Lower lobe of right lung (tissue), 2 donors: Measurements from ENCODE around the gene QPCTL. TPM values are rescaled to one million over a fixed set of nuclear protein-coding genes. Genes with fewer than 3 reads are reported as not detected.

Source experiments
- ATAC-seq, 2 donors: fragments of 200-7000 bp; cut with Tn5 transposase; one replicate each; pipeline ENCODE4 v1.9.1; 2020 to 2022; ENCODE audit warnings: mild to moderate bottlenecking in 2 of 2, moderate library complexity in 2 of 2
- DNase-seq: peaks from one replicate; pipeline ENCODE4 v3.0.0-alpha.2; 2020
- H3K27ac ChIP-seq: fragments of 200-600 bp; one replicate; pipeline ENCODE4 v1.8.0; 2022
- H3K27me3 ChIP-seq: fragments of 200-600 bp; one replicate; pipeline ENCODE4 v1.8.0; 2022; ENCODE audit warnings: low read depth
- H3K36me3 ChIP-seq: fragments of 200-600 bp; one replicate; pipeline ENCODE4 v1.8.0; 2022; ENCODE audit warnings: mild to moderate bottlenecking
- H3K4me1 ChIP-seq: fragments of 200-600 bp; one replicate; pipeline ENCODE4 v1.8.0; 2022
- H3K4me3 ChIP-seq: fragments of 200-600 bp; one replicate; pipeline ENCODE4 v1.8.0; 2022; ENCODE audit warnings: mild to moderate bottlenecking
- H3K9me3 ChIP-seq: fragments of 200-600 bp; one replicate; pipeline ENCODE4 v1.8.0; 2022
- intact Hi-C: fragments of 100-400 bp; cut with DNase I; formaldehyde crosslinking; loops from one replicate; pipeline ENCODE4 v1.11.0; 2022
- total RNA-seq: library from RNA; stranded (reverse); fragmentation: NEBNext Ultra II Directional; extraction: Animal tissue kit (Norgen Biotek cat#: 25700); gene quantifications from one replicate; pipeline ENCODE4 v1.2.1, GENCODE V29; 2021
- TF ChIP-seq, protein P1 (sequence below): fragments of 200-600 bp; IDR thresholded peaks from one replicate; pipeline ENCODE4 v1.8.0; 2022; ENCODE audit warnings: antibody characterized with exemption, mild to moderate bottlenecking
- donor health status: DM: no; HTN: yes; CAD: no; lungs with severe emphysema.

The QPCTL gene
- total RNA-seq, 1 donor from 2014 or later, result 5.0 TPM

DNA sequence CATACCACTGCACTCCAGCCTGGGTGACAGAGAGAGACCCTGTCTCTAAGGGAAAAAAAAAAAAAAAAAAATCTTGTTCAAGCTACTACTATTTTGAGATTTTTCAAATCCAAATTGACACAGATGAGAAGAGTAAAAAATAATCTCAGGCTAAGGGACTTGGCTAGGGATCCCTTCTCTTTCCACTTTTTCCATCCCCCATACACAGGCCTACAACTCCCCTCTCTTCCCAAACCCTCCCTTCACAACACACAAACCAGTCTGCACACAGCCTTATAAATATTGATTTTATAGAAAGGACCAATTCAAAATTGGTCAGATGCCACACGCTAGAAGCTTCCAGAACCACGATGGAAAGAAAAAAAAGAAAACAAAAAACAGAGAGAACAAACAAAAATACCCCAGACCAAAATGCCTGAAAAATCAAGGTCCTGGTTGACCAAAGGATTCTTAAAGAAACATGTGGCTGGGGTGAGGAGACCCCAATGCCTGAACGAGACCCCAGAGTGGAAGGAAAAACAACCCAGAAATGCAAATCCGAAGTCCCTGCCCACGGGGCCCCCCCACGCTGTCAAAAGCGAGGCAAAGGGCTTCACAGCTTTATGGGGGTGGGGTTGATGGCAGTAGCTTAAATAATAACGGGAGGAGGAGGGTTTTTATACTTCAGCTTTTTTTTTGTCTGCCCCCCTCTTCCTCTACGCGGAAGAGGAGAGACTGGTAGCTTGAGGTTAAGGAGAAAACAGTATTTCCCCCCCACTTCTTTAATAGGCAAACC is 18.1 kb downstream of the QPCTL start:
- H3K4me3 ChIP-seq, result no peak overlapping the region
- no peaks in the 10 kb centered on the region for H3K4me1 ChIP-seq
- H3K27me3 ChIP-seq, result no peaks in the 10 kb centered on the region
- intact Hi-C loops, result no loop called here
- TF ChIP-seq, protein P1, sequence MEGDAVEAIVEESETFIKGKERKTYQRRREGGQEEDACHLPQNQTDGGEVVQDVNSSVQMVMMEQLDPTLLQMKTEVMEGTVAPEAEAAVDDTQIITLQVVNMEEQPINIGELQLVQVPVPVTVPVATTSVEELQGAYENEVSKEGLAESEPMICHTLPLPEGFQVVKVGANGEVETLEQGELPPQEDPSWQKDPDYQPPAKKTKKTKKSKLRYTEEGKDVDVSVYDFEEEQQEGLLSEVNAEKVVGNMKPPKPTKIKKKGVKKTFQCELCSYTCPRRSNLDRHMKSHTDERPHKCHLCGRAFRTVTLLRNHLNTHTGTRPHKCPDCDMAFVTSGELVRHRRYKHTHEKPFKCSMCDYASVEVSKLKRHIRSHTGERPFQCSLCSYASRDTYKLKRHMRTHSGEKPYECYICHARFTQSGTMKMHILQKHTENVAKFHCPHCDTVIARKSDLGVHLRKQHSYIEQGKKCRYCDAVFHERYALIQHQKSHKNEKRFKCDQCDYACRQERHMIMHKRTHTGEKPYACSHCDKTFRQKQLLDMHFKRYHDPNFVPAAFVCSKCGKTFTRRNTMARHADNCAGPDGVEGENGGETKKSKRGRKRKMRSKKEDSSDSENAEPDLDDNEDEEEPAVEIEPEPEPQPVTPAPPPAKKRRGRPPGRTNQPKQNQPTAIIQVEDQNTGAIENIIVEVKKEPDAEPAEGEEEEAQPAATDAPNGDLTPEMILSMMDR, result no peak
- H3K36me3 ChIP-seq, result peaks cover 25% of the 10 kb centered on the region
- H3K9me3 ChIP-seq, result no peaks in the 10 kb centered on the region
- H3K27ac ChIP-seq, result no peak overlapping the region
- DNase-seq (no peak), ATAC-seq (no peak)

DNA sequence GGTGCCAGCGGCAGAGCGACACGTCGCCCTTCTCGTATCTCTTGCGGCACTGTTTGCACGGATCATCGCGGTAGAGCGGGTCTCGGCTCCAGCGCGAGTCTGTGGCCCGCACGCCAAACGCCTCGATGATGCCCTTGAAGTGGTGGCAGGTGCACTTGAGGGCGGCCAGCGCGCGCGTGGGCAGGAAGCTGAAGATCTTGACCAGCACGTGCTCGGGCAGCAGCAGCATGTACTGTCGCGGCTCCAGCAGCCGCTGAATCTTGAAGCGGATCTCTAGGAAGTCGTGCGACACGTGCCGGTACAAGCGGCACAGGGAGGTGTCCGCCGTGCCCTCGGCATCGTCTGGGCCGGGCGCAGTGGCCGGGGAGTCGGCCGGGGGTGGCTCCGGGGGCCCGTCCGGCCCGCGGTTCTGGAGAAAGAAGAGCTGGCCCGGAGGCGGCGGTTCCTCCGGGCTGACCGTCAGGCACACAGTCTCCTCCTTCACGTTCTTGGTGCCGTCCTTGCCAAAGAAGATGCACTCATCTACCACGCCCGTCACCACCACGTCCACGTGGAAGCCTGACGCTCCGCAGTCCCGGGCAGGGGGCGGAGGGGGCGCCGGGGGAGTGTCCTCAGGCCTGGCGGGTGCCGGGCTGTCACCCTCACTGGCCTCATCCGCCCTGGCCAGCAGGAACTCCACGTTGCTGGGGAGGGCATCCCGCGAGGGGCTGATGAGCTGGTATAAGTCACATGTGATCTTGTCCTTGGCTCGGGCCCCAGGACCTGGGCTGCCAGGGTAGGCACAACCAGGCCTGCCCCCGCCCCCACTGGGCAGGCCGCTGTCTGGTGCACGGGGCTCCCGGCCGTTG is 19.6 kb downstream of the QPCTL start:
- H3K27ac ChIP-seq, result no peak overlapping the region
- intact Hi-C loops, result no loop called here

DNA sequence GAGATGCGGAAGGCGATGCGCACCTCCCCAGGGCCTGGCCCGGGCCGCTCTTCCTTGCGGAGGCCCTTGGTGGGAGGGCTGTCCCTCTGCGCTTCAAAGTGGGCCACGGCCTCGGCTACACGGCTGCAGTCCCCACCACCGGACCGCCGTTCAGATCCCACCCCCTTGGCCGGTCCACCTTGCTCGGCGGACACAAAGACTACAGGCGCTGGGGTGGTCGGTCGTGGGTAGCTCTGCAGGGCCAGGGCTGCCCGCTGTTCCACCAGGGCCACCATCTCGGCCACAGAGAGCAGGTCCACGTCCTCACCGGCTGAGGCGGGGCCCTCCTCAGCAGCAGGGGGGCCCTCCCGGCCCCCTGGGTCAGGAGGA is 20.2 kb downstream of the QPCTL start:
- Histone ChIP-seq H3K4me1 (peaks cover 10% of the 10 kb centered on the region), H3K4me3 (no peak overlapping the region), H3K27ac (no peak overlapping the region), H3K36me3 (peaks cover 25% of the 10 kb centered on the region), H3K27me3 (no peaks in the 10 kb centered on the region), H3K9me3 (no peaks in the 10 kb centered on the region)
- ATAC-seq (no peak), DNase-seq (no peak)
- TF ChIP-seq, protein P1, result no peak
- intact Hi-C loops, result no loop called here

More for the DNA sequence above, 19.6 kb downstream of the QPCTL start:
- Histone ChIP-seq H3K36me3 (peaks cover 25% of the 10 kb centered on the region), H3K4me3 (no peak overlapping the region), H3K9me3 (no peaks in the 10 kb centered on the region), H3K27me3 (no peaks in the 10 kb centered on the region), H3K4me1 (peaks cover 10% of the 10 kb centered on the region)
- no peak for DNase-seq
- ATAC-seq, result no peak
- TF ChIP-seq, protein P1, result no peak

GRCh38 chr19:45713141-45713540 is 20.7 kb downstream of the QPCTL start:
- H3K4me1 ChIP-seq, result peaks cover 15% of the 10 kb centered on the region
- peaks cover 25% of the 10 kb centered on the region for H3K36me3 ChIP-seq
- TF ChIP-seq, protein P1, result no peak
- DNase-seq, result no peak
- no peak overlapping the region for H3K27ac ChIP-seq
- H3K4me3 ChIP-seq, result no peak overlapping the region
- intact Hi-C loops, result no loop called here
- H3K9me3 ChIP-seq, result no peaks in the 10 kb centered on the region
- no peak for ATAC-seq
- H3K27me3 ChIP-seq, result no peaks in the 10 kb centered on the region

- H3K27ac ChIP-seq, result no peak overlapping the region
- no peak for DNase-seq
- no peak for ATAC-seq
- no peak overlapping the region for H3K4me3 ChIP-seq
- TF ChIP-seq, protein P1, result no peak
- no peaks in the 10 kb centered on the region for H3K9me3 ChIP-seq
- H3K4me1 ChIP-seq, result peaks cover 20% of the 10 kb centered on the region
- H3K27me3 ChIP-seq, result no peaks in the 10 kb centered on the region
- intact Hi-C loops, result no loop called here
- peaks cover 25% of the 10 kb centered on the region for H3K36me3 ChIP-seq
Measured at GRCh38 chr19:45715139-45715538, 22.7 kb downstream of the QPCTL start.
